ENCODE results near the gene DNAJC30.
A peak's percentile ranks its signal among the peaks of the same experiment; 100 is the strongest.
"Not testable (repeated sequence)": the region's sequence is repeated elsewhere in the genome, so short reads cannot be mapped to it uniquely, and the experiment has no call there.

Gene DNAJC30

GRCh38 chr7:73680501-73680900 is 2.8 kb downstream of the DNAJC30 start:
- no peak for DNase-seq

DNA sequence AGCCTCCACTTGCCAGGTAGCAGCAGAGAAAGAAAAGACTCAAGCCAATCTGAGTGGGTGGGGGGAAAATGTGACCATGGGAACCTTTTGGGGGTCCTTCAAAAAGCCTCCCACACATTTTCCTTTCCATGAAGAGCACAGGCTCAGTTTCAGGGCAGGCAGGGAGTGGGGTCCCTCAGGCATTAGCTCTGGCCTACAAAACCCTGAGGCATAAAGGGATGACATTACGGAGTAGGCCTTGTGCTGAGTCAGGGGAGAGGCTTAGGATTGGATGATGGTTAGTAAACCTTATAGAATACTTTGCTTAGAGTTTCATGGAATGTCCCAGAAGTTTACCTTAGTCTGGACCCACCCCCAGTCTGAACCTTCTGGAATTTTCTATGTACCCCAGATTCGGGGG is 3.5 kb downstream of the DNAJC30 start:
- DNase-seq, result no peak

GRCh38 chr7:73678862-73679261 is 4.4 kb downstream of the DNAJC30 start:
- no peak for DNase-seq

DNA sequence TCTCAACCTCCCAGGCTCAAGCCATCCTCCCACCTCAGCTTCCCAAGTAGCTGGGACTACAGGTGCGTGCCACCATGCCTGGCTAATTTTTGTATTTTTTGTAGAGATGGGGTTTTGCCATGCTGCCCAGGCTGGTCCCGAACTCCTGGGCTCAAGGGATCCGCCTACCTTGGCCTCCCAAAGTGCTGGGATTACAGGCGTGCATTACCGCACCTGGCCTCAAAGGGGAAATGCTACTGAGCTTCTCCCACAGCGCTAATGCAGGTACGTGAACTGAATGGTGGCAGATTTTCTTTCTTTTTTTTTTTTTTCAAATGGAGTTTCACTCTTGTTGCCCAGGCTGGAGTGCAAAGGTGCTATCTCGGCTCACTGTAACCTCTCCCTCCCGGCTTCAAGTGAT is 7.2 kb downstream of the DNAJC30 start:
- not testable (repeated sequence) for DNase-seq

- no peak for DNase-seq
Observed at GRCh38 chr7:73674468-73675124, 8.7 kb downstream of the DNAJC30 start.

GRCh38 chr7:73671857-73672445 is 11.3 kb downstream of the DNAJC30 start:
- DNase-seq, result no peak

- no peak for DNase-seq
Observed at GRCh38 chr7:73671322-73671661, 12.0 kb downstream of the DNAJC30 start.

GRCh38 chr7:73669858-73670385 is 13.3 kb downstream of the DNAJC30 start:
- no peak for DNase-seq

- DNase-seq, result no peak
Observed at GRCh38 chr7:73669288-73669701, 14.0 kb downstream of the DNAJC30 start.

DNA sequence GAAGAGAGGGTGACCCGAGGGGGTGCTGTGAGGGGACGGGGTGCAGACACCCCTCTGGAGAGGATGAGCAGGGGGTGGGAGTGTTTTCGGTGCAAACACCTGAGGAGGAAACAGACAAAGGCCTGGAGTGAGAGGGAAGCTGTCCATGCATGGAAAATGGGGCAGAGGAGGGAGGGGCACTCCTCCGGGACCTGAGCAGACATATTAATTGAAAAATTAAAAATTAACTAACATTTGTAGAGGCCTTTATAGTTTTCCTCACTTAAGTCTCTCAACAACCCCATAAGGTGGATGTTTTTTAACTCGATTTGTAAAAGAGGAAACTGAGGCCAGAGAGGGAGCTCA is 14.4 kb downstream of the DNAJC30 start:
- DNase-seq, result no peak

- DNase-seq, result no peak
Observed at GRCh38 chr7:73668103-73668885, 15.0 kb downstream of the DNAJC30 start.

GRCh38 chr7:73667344-73668102 is 15.7 kb downstream of the DNAJC30 start, which contains the start of gene VPS37D:
Gene VPS37D, plus strand, starts transcription at chr7:73667831. Its CDS starts 128 bp downstream, at chr7:73667959.
- peak; percentile 56 to 78 for DNase-seq

DNA sequence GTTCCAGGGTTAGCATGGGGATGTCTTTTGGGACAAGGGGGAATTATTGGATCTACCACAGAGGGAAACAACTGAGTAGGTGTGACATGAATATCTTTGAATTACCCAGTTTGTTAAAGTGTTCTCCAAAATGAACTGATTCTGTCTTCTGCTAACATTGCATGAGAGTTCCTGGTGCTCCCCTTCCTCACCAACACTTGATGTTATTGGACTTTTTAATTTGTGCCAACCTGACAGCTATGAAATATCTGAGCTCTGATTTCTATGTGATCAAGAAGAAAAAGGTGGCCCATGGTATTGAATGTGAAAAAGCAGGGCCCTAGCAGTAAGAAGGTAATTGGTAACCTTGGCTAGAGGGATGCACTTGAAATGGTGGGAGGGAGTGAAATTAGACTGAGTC is 20.2 kb downstream of the DNAJC30 start:
- no peak for DNase-seq

DNA sequence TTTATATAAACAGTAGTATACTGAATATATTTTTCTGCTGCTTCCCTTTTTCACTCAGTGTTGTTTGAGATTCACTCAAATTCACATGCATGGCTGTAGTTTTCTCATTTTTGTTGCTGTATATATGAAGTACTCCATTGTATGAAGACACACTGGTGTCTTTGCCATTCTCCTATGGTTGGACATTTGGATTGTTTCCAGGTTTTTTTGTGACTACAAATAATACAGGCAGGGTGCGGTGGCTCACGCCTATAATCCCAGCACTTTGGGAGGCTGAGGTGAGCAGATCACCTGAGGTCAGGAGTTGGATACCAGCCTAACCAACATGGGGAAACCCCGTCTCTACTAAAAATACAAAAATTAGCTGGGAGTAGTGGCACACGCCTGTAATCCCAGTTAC is 22.7 kb downstream of the DNAJC30 start:
- not testable (repeated sequence) for DNase-seq

- DNase-seq, result no peak
Observed at GRCh38 chr7:73659983-73660382, 23.3 kb downstream of the DNAJC30 start.

- DNase-seq, result not testable (repeated sequence)
Observed at GRCh38 chr7:73655309-73655708, 27.9 kb downstream of the DNAJC30 start.

DNA sequence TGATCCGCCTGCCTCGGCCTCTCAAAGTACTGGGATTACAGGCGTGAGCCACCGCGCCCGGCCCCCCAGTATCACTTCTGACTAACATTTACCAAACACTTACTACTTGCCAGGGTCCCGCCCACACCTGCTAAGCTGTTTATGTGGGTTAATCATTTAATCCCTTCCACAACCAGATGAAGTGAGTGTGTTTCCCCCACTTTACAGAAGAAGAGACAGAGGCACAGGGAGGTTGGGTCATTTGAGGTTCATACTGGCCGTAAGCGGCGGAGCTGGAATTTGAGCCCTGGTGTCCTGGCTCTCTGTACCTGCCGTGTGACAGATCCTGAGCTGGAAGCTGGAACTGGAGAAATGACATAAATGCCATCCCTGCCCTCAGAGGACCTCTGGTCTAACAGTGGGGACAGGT is 30.7 kb downstream of the DNAJC30 start:
- no peak for DNase-seq

DNA sequence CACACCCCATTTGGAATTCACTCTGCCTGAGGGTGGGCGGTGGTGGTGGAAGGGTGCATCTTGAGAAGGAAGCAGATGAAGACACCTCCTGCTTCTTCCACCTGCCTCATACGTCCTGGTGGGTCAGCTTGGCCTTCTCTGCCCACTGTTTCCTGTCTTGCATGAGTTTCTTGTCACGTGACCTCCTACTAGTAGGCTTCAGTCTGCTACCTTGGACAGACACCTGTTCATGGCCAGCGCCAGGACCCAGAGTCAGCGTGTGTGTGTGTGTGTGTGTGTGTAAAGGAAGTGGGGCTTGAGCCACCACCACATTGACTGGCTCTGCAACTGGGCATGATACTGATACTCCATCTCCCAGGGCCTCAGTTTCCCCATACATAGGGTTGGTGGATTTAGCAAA is 32.7 kb downstream of the DNAJC30 start:
- DNase-seq, result no peak

GRCh38 chr7:73649576-73649975 is 33.7 kb downstream of the DNAJC30 start:
- DNase-seq, result no peak

GRCh38 chr7:73648593-73649332 is 34.5 kb downstream of the DNAJC30 start:
- no peak for DNase-seq

GRCh38 chr7:73647725-73648592 is 35.3 kb downstream of the DNAJC30 start:
- DNase-seq, result no peak

Measured in bone marrow (tissue), 2 donors.